ENCODE data around the gene RARG. TPM values are rescaled to one million over a fixed set of nuclear protein-coding genes. Genes with fewer than 3 reads are reported as not detected.

RARG gene
- total RNA-seq, 1 donor from 2014 or later = 10.1 TPM

DNA sequence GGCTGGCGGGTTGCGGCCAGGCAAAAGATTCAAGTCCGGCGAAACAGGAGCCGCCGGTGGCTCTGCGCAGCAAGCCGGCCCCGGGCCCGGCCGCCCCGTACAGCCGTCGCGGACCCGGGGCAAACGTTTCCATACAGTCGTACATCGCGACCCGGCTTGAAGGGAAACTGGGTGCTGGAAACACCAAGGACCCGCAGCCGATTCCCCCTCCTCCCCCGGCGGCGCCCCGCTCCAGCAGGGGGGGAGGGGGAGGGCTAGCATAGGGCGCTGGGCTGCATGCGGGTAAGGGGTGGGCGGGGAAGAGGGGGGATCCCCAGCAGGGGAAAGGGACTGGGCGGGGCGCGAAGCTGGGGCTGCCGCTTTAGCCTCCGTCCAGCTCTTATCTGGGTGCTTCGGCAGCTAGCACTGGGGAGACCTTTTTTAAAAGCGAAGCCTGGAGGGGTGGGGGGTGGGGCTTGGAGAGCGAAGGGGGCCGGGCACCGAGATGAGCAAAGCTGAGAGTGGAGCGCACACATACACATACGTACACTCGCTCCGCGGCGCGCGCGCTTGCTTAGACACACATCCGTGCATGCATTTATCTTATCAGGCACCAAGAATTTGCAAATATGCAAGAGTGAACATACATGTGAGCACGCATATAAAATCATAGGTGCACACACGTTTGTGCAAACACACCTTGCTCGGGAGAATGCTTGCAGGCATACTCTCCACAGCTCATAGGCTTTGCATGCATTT lies 11.9 kb downstream of the RARG start:
- Histone ChIP-seq H3K9ac (ENCODE audit: low read length) (peak overlapping the region; percentile 80), H3K36me3 (ENCODE audit: insufficient read depth, low read length) (no peaks in the 10 kb centered on the region), H3K4me2 (ENCODE audit: low read length) (peak overlapping the region; percentile 100), H3K27ac (ENCODE audit: low read depth, low read length) (peak overlapping the region; percentile 44), H3K27me3 (ENCODE audit: insufficient read depth, low read length) (no peaks in the 10 kb centered on the region), H3K79me2 (ENCODE audit: insufficient read depth, low read length) (peaks cover 38% of the 10 kb centered on the region), H3K4me1 (ENCODE audit: insufficient read depth, low read length) (peaks cover 59% of the 10 kb centered on the region), H2AFZ (ENCODE audit: low read depth, low read length) (peak overlapping the region; percentile 61), H4K20me1 (ENCODE audit: insufficient read depth, low read length) (peaks cover 34% of the 10 kb centered on the region), H3K4me3 (ENCODE audit: insufficient read depth, low read depth, low read length) (peak overlapping the region; percentile 80), H3K9me3 (ENCODE audit: insufficient read depth, low read depth, low read length) (no peaks in the 10 kb centered on the region)
- Mint-ChIP-seq H3K9me3 (ENCODE audit: unreplicated experiment) (no peaks in the 10 kb centered on the region), H3K27me3 (ENCODE audit: low read depth, unreplicated experiment) (peaks cover 8% of the 10 kb centered on the region), H3K36me3 (ENCODE audit: low read depth, unreplicated experiment) (no peaks in the 10 kb centered on the region), H3K27ac (ENCODE audit: unreplicated experiment) (peak overlapping the region; percentile 53), H3K4me3 (ENCODE audit: unreplicated experiment) (peak overlapping the region; percentile 87), H3K4me1 (ENCODE audit: low read depth, unreplicated experiment) (peaks cover 48% of the 10 kb centered on the region)
- TF ChIP-seq, protein P1, sequence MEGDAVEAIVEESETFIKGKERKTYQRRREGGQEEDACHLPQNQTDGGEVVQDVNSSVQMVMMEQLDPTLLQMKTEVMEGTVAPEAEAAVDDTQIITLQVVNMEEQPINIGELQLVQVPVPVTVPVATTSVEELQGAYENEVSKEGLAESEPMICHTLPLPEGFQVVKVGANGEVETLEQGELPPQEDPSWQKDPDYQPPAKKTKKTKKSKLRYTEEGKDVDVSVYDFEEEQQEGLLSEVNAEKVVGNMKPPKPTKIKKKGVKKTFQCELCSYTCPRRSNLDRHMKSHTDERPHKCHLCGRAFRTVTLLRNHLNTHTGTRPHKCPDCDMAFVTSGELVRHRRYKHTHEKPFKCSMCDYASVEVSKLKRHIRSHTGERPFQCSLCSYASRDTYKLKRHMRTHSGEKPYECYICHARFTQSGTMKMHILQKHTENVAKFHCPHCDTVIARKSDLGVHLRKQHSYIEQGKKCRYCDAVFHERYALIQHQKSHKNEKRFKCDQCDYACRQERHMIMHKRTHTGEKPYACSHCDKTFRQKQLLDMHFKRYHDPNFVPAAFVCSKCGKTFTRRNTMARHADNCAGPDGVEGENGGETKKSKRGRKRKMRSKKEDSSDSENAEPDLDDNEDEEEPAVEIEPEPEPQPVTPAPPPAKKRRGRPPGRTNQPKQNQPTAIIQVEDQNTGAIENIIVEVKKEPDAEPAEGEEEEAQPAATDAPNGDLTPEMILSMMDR (IDR thresholded peaks at IDR 0.05; ENCODE audit: insufficient read depth, low read depth, low read length) = no peak
- no peak for TF ChIP-seq EZH2 (IDR thresholded peaks at IDR 0.05; ENCODE audit: insufficient read depth, low read length)
- FAIRE-seq = no peak
- DNase-seq (ENCODE audit: low read depth) = peak; percentile 70

DNA sequence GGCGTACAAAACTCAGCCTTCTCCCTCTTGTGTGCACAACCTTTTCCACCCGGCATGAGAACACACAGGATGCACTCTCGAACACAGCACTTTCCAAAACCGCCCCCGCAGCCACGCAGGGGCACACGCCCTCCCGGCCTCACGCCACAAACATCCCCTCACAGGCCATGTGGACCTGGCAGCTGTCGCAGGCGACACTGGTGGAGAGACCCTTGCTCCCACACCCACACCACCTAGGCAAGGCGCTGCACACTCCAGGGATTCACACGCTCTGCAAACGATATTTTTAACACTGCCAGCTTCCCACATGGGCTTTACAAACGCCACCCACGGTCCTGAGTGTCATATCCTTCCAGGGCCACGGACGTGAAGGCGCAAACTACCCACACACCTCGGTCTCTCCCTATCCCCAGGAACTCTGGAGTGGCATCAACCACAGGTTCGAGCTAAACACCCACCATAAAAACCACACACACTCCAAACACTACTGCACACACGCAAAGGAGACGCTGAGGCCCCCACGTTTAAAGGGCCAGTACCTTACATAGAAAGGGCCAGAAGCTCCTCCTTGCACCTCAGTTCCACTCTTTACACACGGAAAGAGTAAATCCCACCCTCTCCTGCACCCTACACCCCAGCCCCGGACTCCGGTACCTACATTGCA lies 12.6 kb downstream of the RARG start:
- no peaks in the 10 kb centered on the region for H3K36me3 ChIP-seq (ENCODE audit: insufficient read depth, low read length)
- peak overlapping the region; percentile 80 for H3K9ac ChIP-seq (ENCODE audit: low read length)
- peak overlapping the region; percentile 23 for H3K27ac Mint-ChIP-seq (ENCODE audit: unreplicated experiment)
- peaks cover 8% of the 10 kb centered on the region for H3K27me3 Mint-ChIP-seq (ENCODE audit: low read depth, unreplicated experiment)
- H3K4me1 ChIP-seq (ENCODE audit: insufficient read depth, low read length) = peaks cover 54% of the 10 kb centered on the region
- H4K20me1 ChIP-seq (ENCODE audit: insufficient read depth, low read length) = peaks cover 36% of the 10 kb centered on the region
- peak overlapping the region; percentile 44 for H3K27ac ChIP-seq (ENCODE audit: low read depth, low read length)
- H3K4me3 Mint-ChIP-seq (ENCODE audit: unreplicated experiment) = peak overlapping the region; percentile 84
- no peaks in the 10 kb centered on the region for H3K9me3 Mint-ChIP-seq (ENCODE audit: unreplicated experiment)
- TF ChIP-seq, protein P1 (IDR thresholded peaks at IDR 0.05; ENCODE audit: insufficient read depth, low read depth, low read length) = no peak
- no peak for TF ChIP-seq EZH2 (IDR thresholded peaks at IDR 0.05; ENCODE audit: insufficient read depth, low read length)
- H3K9me3 ChIP-seq (ENCODE audit: insufficient read depth, low read depth, low read length) = no peaks in the 10 kb centered on the region
- H3K79me2 ChIP-seq (ENCODE audit: insufficient read depth, low read length) = peaks cover 38% of the 10 kb centered on the region
- H3K27me3 ChIP-seq (ENCODE audit: insufficient read depth, low read length) = no peaks in the 10 kb centered on the region
- H3K36me3 Mint-ChIP-seq (ENCODE audit: low read depth, unreplicated experiment) = peaks cover under 1% of the 10 kb centered on the region
- DNase-seq (ENCODE audit: low read depth) (peak; percentile 69), FAIRE-seq (no peak)
- peak overlapping the region; percentile 61 for H2AFZ ChIP-seq (ENCODE audit: low read depth, low read length)
- peak overlapping the region; percentile 80 for H3K4me3 ChIP-seq (ENCODE audit: insufficient read depth, low read depth, low read length)
- peaks cover 41% of the 10 kb centered on the region for H3K4me1 Mint-ChIP-seq (ENCODE audit: low read depth, unreplicated experiment)
- H3K4me2 ChIP-seq (ENCODE audit: low read length) = peak overlapping the region; percentile 100

Measured in astrocyte (in vitro differentiated cells and primary cell).